Endothelial cell of umbilical vein (primary cell): ENCODE data around the gene SHBG. TPM values are rescaled to one million over a fixed set of nuclear protein-coding genes. Genes with fewer than 3 reads are reported as not detected.
A peak's percentile ranks its signal among the peaks of the same experiment; 100 is the strongest.

Source experiments
- BruUV-seq: library from RNA; stranded (reverse); fragments of 400-500 nt; replicated peaks from 2 replicates; lab custom pipeline; 2021; lab: Mats Ljungman, UMichigan
- CTCF ChIA-PET: fragments of 300-600, 350-600 bp; sonication (Branson Sonifier 250); formaldehyde crosslinking; loops from one replicate; lab custom pipeline; 2021; ENCODE audit warnings: antibody characterized with exemption, inconsistent platforms; lab: Charles Lee
- POLR2A ChIA-PET: fragments of 300-600, 350-600 bp; sonication (Branson Sonifier 250); formaldehyde crosslinking; loops from one replicate; lab custom pipeline; 2021; ENCODE audit warnings: antibody characterized with exemption, inconsistent platforms; lab: Charles Lee
- DNase-seq: peaks from one replicate; pipeline ENCODE4 v3.0.0-alpha.2; 2011; ENCODE audit warnings: low read depth, low spot score
- FAIRE-seq: peaks from 2 replicates; lab custom pipeline; 2011; peaks lifted over from hg19 to GRCh38; lab: Jason Lieb, UNC
- H2AFZ ChIP-seq: 2 replicates; pipeline ENCODE4 v1.6.0; 2012; ENCODE audit warnings: low read depth, low read length, control low read depth, inconsistent platforms
- H3K27ac ChIP-seq: 2 replicates; pipeline ENCODE4 v1.5.1; 2011; ENCODE audit warnings: low read depth, mild to moderate bottlenecking, control low read depth, low read length, moderate library complexity; ENCODE audit not compliant: insufficient read depth
- H3K27me3 ChIP-seq, 2 experiments: 2 replicates each; pipeline versions ENCODE4 v1.6.0 to v1.6.1; 2011; ENCODE audit warnings: low read length in 2 of 2, mixed read lengths in 1 of 2; ENCODE audit not compliant: control insufficient read depth in 2 of 2, insufficient read depth in 2 of 2
- H3K36me3 ChIP-seq, 2 experiments: 2 replicates in 1 of 2; 3 replicates in 1 of 2; pipeline ENCODE4 v1.5.1; 2011; ENCODE audit warnings: low read length in 2 of 2, mild to moderate bottlenecking in 1 of 2, moderate library complexity in 1 of 2; ENCODE audit not compliant: control insufficient read depth in 2 of 2, insufficient read depth in 2 of 2; ENCODE audit errors: extremely low read depth in 1 of 2
- H3K4me1 ChIP-seq: 3 replicates; pipeline ENCODE4 v1.5.1; 2011; ENCODE audit warnings: mild to moderate bottlenecking, low read length; ENCODE audit not compliant: control insufficient read depth, insufficient read depth; ENCODE audit errors: extremely low read depth
- H3K4me2 ChIP-seq: 2 replicates; pipeline ENCODE4 v1.6.1; 2011; ENCODE audit warnings: low read length, control low read depth, mixed read lengths; ENCODE audit not compliant: insufficient read depth
- H3K4me3 ChIP-seq, 3 experiments: fragments of 200-600 bp in 1 of 3; sonication (generic), shearing (Covaris generic) in 1 of 3; replicated peaks in 1 of 3; 2 replicates each; pipeline ENCODE4 v1.5.1; 2011 to 2016; ENCODE audit warnings: control low read depth in 3 of 3, low read length in 3 of 3, mild to moderate bottlenecking in 2 of 3, inconsistent platforms in 1 of 3, low read depth in 1 of 3, moderate library complexity in 1 of 3; ENCODE audit not compliant: insufficient read depth in 1 of 3
- H3K79me2 ChIP-seq: 2 replicates; pipeline ENCODE4 v1.6.0; 2012; ENCODE audit warnings: low read length, inconsistent platforms; ENCODE audit not compliant: control insufficient read depth, insufficient read depth
- H3K9ac ChIP-seq: replicated peaks from 2 replicates; pipeline ENCODE3; 2011; ENCODE audit warnings: low read length, control low read depth; ENCODE audit not compliant: insufficient read depth; ENCODE audit errors: extremely low read depth
- H3K9me1 ChIP-seq: replicated peaks from 3 replicates; pipeline ENCODE4 v1.6.0; 2011; ENCODE audit warnings: mild to moderate bottlenecking, low read length; ENCODE audit not compliant: control insufficient read depth, insufficient read depth; ENCODE audit errors: extremely low read depth
- H3K9me3 ChIP-seq: replicated peaks from 2 replicates; pipeline ENCODE4 v1.5.1; 2012; ENCODE audit warnings: low read length, inconsistent platforms; ENCODE audit not compliant: control insufficient read depth, insufficient read depth
- H4K20me1 ChIP-seq: replicated peaks from 2 replicates; pipeline ENCODE3; 2011; ENCODE audit warnings: mild to moderate bottlenecking, low read length; ENCODE audit not compliant: control insufficient read depth, insufficient read depth; ENCODE audit errors: extremely low read depth
- CTCF ChIP-seq, 2 donors: IDR thresholded peaks; 1 replicate in 1 of 2; 2 replicates in 1 of 2; pipeline ENCODE4 v1.5.1; 2011; ENCODE audit warnings: low read length in 2 of 2, mild to moderate bottlenecking in 2 of 2, moderate library complexity in 2 of 2, control low read depth in 1 of 2, inconsistent platforms in 1 of 2, low read depth in 1 of 2; ENCODE audit not compliant: insufficient read depth in 1 of 2; ENCODE audit errors: extremely low read depth in 1 of 2
- EZH2 ChIP-seq: IDR thresholded peaks from 2 replicates; pipeline ENCODE4 v1.6.1; 2012; ENCODE audit warnings: borderline replicate concordance, low read depth, mild to moderate bottlenecking, moderate library complexity, low read length, inconsistent platforms; ENCODE audit not compliant: severe bottlenecking
- FOS ChIP-seq: IDR thresholded peaks from 2 replicates; pipeline ENCODE4 v1.6.1; 2011; ENCODE audit warnings: mild to moderate bottlenecking, low read length, moderate library complexity, borderline replicate concordance; ENCODE audit not compliant: insufficient read depth
- GATA2 ChIP-seq: IDR thresholded peaks from 2 replicates; pipeline ENCODE4 v1.7.0; 2011; ENCODE audit warnings: low read depth, mild to moderate bottlenecking, moderate library complexity, mixed read lengths, low read length; ENCODE audit not compliant: insufficient read length, insufficient read depth
- JUN ChIP-seq: IDR thresholded peaks from 2 replicates; pipeline ENCODE4 v1.6.1; 2011; ENCODE audit warnings: borderline replicate concordance, low read depth; ENCODE audit not compliant: insufficient read length, insufficient read depth
- MAX ChIP-seq: IDR thresholded peaks from 2 replicates; pipeline ENCODE4 v1.6.1; 2011; ENCODE audit not compliant: insufficient read depth, insufficient read length
- MYC ChIP-seq: IDR thresholded peaks from one replicate; pipeline ENCODE4 v1.6.1; 2011; ENCODE audit warnings: mild to moderate bottlenecking, low read depth, low read length
- POLR2A ChIP-seq: IDR thresholded peaks from 2 replicates; pipeline ENCODE4 v1.6.1; 2012; ENCODE audit warnings: low read depth, mild to moderate bottlenecking, control low read depth, low read length
- POLR2AphosphoS5 ChIP-seq: IDR thresholded peaks from 2 replicates; pipeline ENCODE4 v1.6.1; 2012; ENCODE audit warnings: low read depth, mild to moderate bottlenecking, control low read depth, low read length, moderate library complexity; ENCODE audit not compliant: insufficient read depth
- dilution Hi-C: fragments of 300-500 bp; cut with MboI; formaldehyde crosslinking; loops from one replicate; pipeline ENCODE4 v1.15.0; 2019; ENCODE audit warnings: low sequenced_read_pairs; ENCODE audit not compliant: extremely low pct_ligation_motif_present
- intact Hi-C: fragments of 100-400 bp; cut with micrococcal nuclease; formaldehyde crosslinking; loops from one replicate; pipeline ENCODE4 v1.10.0; 2022
- polyA plus RNA-seq, 4 experiments: library from polyadenylated mRNA; depleted of rRNA in 3 of 4; stranded (reverse) in 3 of 4; unstranded in 1 of 4; fragments of >200 nt; gene quantifications; 2 replicates each; pipeline versions ENCODE4 v1.2.1 to v1.2.3, GENCODE V29; 2011 to 2012; ENCODE audit warnings: missing spikeins in 1 of 4
- total RNA-seq: library from RNA; stranded (reverse); gene quantifications from 2 replicates; pipeline ENCODE4 v1.2.3, GENCODE V29; 2021

SHBG gene
- total and polyA plus RNA-seq, 2 donors (not counting 3 experiments of a cell fraction or from before 2014, with no cell fraction given) = 0.51 TPM; not detected in 1

- BruUV-seq = TSS peak; percentile 75
- CTCF ChIA-PET = interaction anchor here (1.5 kb wide), 1 partner anchor 321 kb away, joined by 4 read pairs; no protein-coding TSS in a partner anchor
Observed at GRCh38 chr17:7668482-7668881, 38.5 kb downstream of the SHBG start.

More at GRCh38 chr17:7668482-7668881, 38.5 kb downstream of the SHBG start:
- Histone ChIP-seq H3K4me2 (no peak overlapping the region), H3K9ac (no peak overlapping the region), H3K27me3 (no peaks in the 10 kb centered on the region), H3K79me2 (no peaks in the 10 kb centered on the region), H3K36me3 (peaks cover 13 to 32% of the 10 kb centered on the region in 2 experiments), H3K9me3 (no peaks in the 10 kb centered on the region), H4K20me1 (no peaks in the 10 kb centered on the region), H2AFZ (no peak overlapping the region), H3K4me3 (no peak overlapping the region), H3K9me1 (no peaks in the 10 kb centered on the region), H3K4me1 (peaks cover 4% of the 10 kb centered on the region), H3K27ac (no peak overlapping the region)
- TF ChIP-seq JUN (no peak), POLR2AphosphoS5 (no peak), MYC (no peak), EZH2 (no peak), MAX (no peak), POLR2A (no peak), GATA2 (no peak), CTCF (IDR thresholded peaks at IDR 0.05; ENCODE audit: extremely low read depth in 1 of 2, insufficient read depth in 1 of 2, low read depth in 1 of 2, low read length in 2 of 2) (no peak), FOS (no peak)
- dilution Hi-C loops = no loop called here
- no peak for FAIRE-seq
- intact Hi-C loops = no loop called here
- no peak for DNase-seq
- POLR2A ChIA-PET = no interaction called here
